GM18907 (cell line): Measurements from ENCODE around the gene NHP2.

Experiments
- ATAC-seq: cut with Tn5 transposase; IDR thresholded peaks from one replicate; pipeline ENCODE4 v1.9.1; 2021; ENCODE audit warnings: mild to moderate bottlenecking, moderate library complexity; ENCODE audit not compliant: unreplicated experiment

NHP2 gene

GRCh38 chr5:178177569-178177968 is 23.9 kb upstream of the NHP2 start:
- ATAC-seq = no peak

- no peak for ATAC-seq
Observed at GRCh38 chr5:178176791-178177190, 23.1 kb upstream of the NHP2 start.

- no peak for ATAC-seq
Observed at GRCh38 chr5:178174456-178174855, 20.8 kb upstream of the NHP2 start.

GRCh38 chr5:178170455-178170854 is 16.8 kb upstream of the NHP2 start:
- no peak for ATAC-seq

- ATAC-seq = no peak
Observed at GRCh38 chr5:178165581-178165980, 11.9 kb upstream of the NHP2 start.

- ATAC-seq = peak; percentile 93
Observed at GRCh38 chr5:178163772-178164735, 10.4 kb upstream of the NHP2 start.

- no peak for ATAC-seq
Observed at GRCh38 chr5:178162481-178162880, 8.8 kb upstream of the NHP2 start.

GRCh38 chr5:178160176-178160575 is 6.5 kb upstream of the NHP2 start:
- ATAC-seq = no peak

GRCh38 chr5:178155065-178155464 is 1.4 kb upstream of the NHP2 start:
- ATAC-seq = no peak

- ATAC-seq = no peak
Observed at GRCh38 chr5:178152491-178153444, 917 bp downstream of the NHP2 start.

GRCh38 chr5:178150977-178151734 is 2.5 kb downstream of the NHP2 start:
- ATAC-seq = no peak

GRCh38 chr5:178149199-178149932 is 4.3 kb downstream of the NHP2 start:
- ATAC-seq = no peak

- no peak for ATAC-seq
Observed at GRCh38 chr5:178147406-178147805, 6.3 kb downstream of the NHP2 start.

GRCh38 chr5:178145965-178146820 is 7.5 kb downstream of the NHP2 start:
- ATAC-seq = peak; percentile 54

- no peak for ATAC-seq
Observed at GRCh38 chr5:178143901-178144300, 9.8 kb downstream of the NHP2 start.

GRCh38 chr5:178143246-178143645 is 10.4 kb downstream of the NHP2 start:
- no peak for ATAC-seq

- no peak for ATAC-seq
Observed at GRCh38 chr5:178142642-178143041, 11.0 kb downstream of the NHP2 start.

GRCh38 chr5:178141550-178141949 is 12.1 kb downstream of the NHP2 start:
- no peak for ATAC-seq

GRCh38 chr5:178137991-178138390 is 15.7 kb downstream of the NHP2 start:
- ATAC-seq = no peak
